Measurements from ENCODE around the gene CACNA2D1. TPM values are rescaled to one million over a fixed set of nuclear protein-coding genes. Genes with fewer than 3 reads are reported as not detected.

Gene CACNA2D1
- total RNA-seq, 1 experiment from 2014 or later = 36.2 TPM

DNA sequence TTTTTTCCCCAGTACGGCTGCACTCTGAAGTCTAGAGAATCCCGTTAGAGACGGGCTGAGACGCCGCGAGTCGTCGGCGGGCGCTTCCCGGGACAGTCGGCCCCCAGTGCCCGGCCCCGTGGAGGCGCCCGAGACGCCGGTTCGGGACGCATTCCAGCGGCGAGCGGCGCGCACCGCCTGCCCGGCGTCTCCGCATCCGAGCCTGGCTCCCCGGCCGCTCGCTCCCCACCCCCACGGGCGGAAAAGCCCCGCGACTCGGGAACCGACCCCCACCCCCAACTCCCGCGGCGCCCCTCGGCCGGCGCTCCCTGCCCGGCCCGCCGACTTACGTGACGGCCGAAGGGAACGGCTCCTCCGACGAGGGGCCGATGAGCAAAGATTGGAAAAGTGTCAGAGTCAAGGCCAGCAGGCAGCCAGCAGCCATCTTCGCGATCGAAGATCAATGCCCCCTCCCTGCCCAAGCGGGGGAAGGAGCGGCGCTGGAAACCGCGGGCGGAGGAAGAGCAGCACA, 486 bp downstream of the CACNA2D1 start:
- peak overlapping the region; percentile 94 to 98 (median 98); a peak in 6 of 7 replicates for H3K27ac Mint-ChIP-seq
- no CpG with 5 or more reads among the region's 64 CpGs for WGBS (ENCODE audit: extremely low coverage, insufficient read length, low lambda C conversion rate)
- H3K27ac ChIP-seq (ENCODE audit: insufficient read length, low read depth, low read length) = peak overlapping the region; percentile 49

More for the DNA sequence above, 486 bp downstream of the CACNA2D1 start:
- H4K8ac ChIP-seq (replicated peaks; ENCODE audit: insufficient read length, low read depth, low read length) = no peak overlapping the region
- no peak overlapping the region for H2BK120ac ChIP-seq (ENCODE audit: low read depth, low read length, poor library complexity, severe bottlenecking)
- peaks cover 3% of the 10 kb centered on the region; the same call in 1 of the 2 replicates for H3K79me2 ChIP-seq (ENCODE audit: insufficient read depth, low read length)
- H3K18ac ChIP-seq (ENCODE audit: insufficient read length, low read depth, low read length) = peak overlapping the region; percentile 92
- peak overlapping the region; percentile 84 for H3K9ac ChIP-seq (ENCODE audit: extremely low read depth, insufficient read length, low read length)
- H3K4me1 ChIP-seq (ENCODE audit: insufficient read depth, low read length) = 0 out of 2 replicates have a peak, but pooled peaks cover 2% of the 10 kb centered on the region
- H3K27me3 ChIP-seq (ENCODE audit: insufficient read depth, low read length) = no peaks in the 10 kb centered on the region
- H3K79me1 ChIP-seq (ENCODE audit: insufficient read depth, low read depth, low read length, poor library complexity, severe bottlenecking) = no peaks in the 10 kb centered on the region
- peak overlapping the region; percentile 96 for H3K14ac ChIP-seq (ENCODE audit: insufficient read depth, low read length)
- no peak overlapping the region for H2AK5ac ChIP-seq (ENCODE audit: insufficient read length, low read length)
- no peak overlapping the region for H2BK15ac ChIP-seq (ENCODE audit: low read depth, low read length)
- Mint-ChIP-seq H3K36me3 (ENCODE audit: insufficient read depth in 1 of 3, low read depth in 3 of 3) (no peaks in the 10 kb centered on the region), H3K4me3 (peak overlapping the region; percentile 94 to 96), H3K27me3 (ENCODE audit: low read depth) (no peaks in the 10 kb centered on the region; the same call in 1 of the 2 replicates), H3K9me3 (peaks cover 0 to 3% of the 10 kb centered on the region in 2 experiments; a peak in 1 of 5 replicates), H3K4me1 (peaks cover 43 to 48% of the 10 kb centered on the region in 2 experiments)
- H2BK12ac ChIP-seq (ENCODE audit: insufficient read length, low read depth, low read length) = no peak overlapping the region
- H3K23me2 ChIP-seq (ENCODE audit: insufficient read length, low read depth, low read length, poor library complexity, severe bottlenecking) = peaks cover 12% of the 10 kb centered on the region
- no peaks in the 10 kb centered on the region for H4K20me1 ChIP-seq (ENCODE audit: control insufficient read depth, insufficient read depth, insufficient read length)
- no peak overlapping the region for H2BK5ac ChIP-seq (ENCODE audit: insufficient read length, low read length)
- H3K4ac ChIP-seq (ENCODE audit: low read depth, low read length) = no peak overlapping the region
- no peak overlapping the region for H3T11ph ChIP-seq (ENCODE audit: low read length)
- TF ChIP-seq, protein P1, sequence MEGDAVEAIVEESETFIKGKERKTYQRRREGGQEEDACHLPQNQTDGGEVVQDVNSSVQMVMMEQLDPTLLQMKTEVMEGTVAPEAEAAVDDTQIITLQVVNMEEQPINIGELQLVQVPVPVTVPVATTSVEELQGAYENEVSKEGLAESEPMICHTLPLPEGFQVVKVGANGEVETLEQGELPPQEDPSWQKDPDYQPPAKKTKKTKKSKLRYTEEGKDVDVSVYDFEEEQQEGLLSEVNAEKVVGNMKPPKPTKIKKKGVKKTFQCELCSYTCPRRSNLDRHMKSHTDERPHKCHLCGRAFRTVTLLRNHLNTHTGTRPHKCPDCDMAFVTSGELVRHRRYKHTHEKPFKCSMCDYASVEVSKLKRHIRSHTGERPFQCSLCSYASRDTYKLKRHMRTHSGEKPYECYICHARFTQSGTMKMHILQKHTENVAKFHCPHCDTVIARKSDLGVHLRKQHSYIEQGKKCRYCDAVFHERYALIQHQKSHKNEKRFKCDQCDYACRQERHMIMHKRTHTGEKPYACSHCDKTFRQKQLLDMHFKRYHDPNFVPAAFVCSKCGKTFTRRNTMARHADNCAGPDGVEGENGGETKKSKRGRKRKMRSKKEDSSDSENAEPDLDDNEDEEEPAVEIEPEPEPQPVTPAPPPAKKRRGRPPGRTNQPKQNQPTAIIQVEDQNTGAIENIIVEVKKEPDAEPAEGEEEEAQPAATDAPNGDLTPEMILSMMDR (conservative IDR thresholded peaks at IDR 0.05) = no peak
- no peak overlapping the region for H4K5ac ChIP-seq (ENCODE audit: insufficient read length, low read depth, low read length)
- H3K23ac ChIP-seq (ENCODE audit: insufficient read length, low read depth, low read length) = no peak overlapping the region
- no peak overlapping the region for H3K56ac ChIP-seq (ENCODE audit: insufficient read length, low read depth, low read length)
- H3K4me2 ChIP-seq (ENCODE audit: insufficient read depth, insufficient read length, low read length) = peak overlapping the region; percentile 81
- no peak overlapping the region for H2BK20ac ChIP-seq (ENCODE audit: low read depth, low read length, poor library complexity, severe bottlenecking)
- peak; percentile 54 for DNase-seq
- H3K9me3 ChIP-seq (ENCODE audit: control insufficient read depth, low read depth, low read length) = no peaks in the 10 kb centered on the region
- H4K91ac ChIP-seq (ENCODE audit: insufficient read length, low read depth, low read length) = no peak overlapping the region
- no peak overlapping the region for H2AFZ ChIP-seq (ENCODE audit: low read length)
